Fibroblast of the aortic adventitia (primary cell): Measurements from ENCODE around the gene AUTS2. TPM values are rescaled to one million over a fixed set of nuclear protein-coding genes. Genes with fewer than 3 reads are reported as not detected.

Experiments used
- DNase-seq: peaks from one replicate; pipeline ENCODE4 v3.0.0-alpha.2; 2010; ENCODE audit warnings: low read depth
- H3K4me3 ChIP-seq: 2 replicates; pipeline ENCODE4 v1.5.1; 2011; ENCODE audit warnings: low read depth, mild to moderate bottlenecking, control low read depth, low read length, moderate library complexity
- total RNA-seq: library from RNA; depleted of rRNA; stranded (reverse); fragments of >200 nt; gene quantifications from 2 replicates; pipeline ENCODE4 v1.2.3, GENCODE V29; 2012; ENCODE audit warnings: low replicate concordance
- TF ChIP-seq, protein P1 (sequence below): IDR thresholded peaks from 2 replicates; pipeline ENCODE4 v1.5.1; 2011; ENCODE audit warnings: mild to moderate bottlenecking, low read length, control low read depth, inconsistent platforms; ENCODE audit not compliant: insufficient read depth

Gene AUTS2
- total RNA-seq, 1 donor, result 10.7 TPM

DNA sequence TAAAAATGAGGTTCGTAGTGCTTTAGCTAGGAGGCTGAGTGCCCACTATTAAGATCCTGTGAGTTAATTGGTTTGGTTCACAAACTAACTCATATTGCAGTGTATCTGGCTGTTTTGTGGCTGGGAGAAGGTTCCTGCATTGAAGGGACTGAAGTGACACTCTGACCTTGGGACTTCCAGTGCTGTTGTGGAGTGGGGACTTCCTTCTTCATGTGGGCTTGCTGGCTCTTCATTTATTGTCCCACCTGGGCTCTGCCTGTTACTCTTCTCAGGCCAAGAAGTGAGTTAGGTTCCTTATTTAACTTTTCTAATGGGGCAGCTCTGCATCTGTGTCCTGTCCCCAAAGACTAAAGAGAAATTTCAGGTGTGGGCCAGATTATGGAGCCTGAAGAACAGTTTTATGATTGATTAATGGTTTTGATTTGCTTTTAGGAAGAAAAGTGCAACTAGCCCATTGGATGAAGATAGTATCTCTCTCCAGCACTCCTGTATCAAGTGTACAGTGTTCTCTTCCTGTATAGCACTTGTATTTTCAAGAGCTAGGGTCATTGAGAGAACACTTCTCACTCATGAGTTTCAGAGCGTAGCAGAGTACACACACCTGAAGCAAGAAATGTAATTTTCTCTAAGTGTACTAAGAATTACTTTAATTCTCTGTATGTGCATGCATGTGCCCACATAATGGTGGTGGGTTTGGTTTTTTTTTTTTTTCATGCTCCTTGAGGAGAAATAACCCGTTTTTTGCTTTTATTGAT, 54.8 kb downstream of the AUTS2 start:
- no peak overlapping the region for H3K4me3 ChIP-seq
- no peak for DNase-seq
- TF ChIP-seq, protein P1, sequence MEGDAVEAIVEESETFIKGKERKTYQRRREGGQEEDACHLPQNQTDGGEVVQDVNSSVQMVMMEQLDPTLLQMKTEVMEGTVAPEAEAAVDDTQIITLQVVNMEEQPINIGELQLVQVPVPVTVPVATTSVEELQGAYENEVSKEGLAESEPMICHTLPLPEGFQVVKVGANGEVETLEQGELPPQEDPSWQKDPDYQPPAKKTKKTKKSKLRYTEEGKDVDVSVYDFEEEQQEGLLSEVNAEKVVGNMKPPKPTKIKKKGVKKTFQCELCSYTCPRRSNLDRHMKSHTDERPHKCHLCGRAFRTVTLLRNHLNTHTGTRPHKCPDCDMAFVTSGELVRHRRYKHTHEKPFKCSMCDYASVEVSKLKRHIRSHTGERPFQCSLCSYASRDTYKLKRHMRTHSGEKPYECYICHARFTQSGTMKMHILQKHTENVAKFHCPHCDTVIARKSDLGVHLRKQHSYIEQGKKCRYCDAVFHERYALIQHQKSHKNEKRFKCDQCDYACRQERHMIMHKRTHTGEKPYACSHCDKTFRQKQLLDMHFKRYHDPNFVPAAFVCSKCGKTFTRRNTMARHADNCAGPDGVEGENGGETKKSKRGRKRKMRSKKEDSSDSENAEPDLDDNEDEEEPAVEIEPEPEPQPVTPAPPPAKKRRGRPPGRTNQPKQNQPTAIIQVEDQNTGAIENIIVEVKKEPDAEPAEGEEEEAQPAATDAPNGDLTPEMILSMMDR, result no peak

DNA sequence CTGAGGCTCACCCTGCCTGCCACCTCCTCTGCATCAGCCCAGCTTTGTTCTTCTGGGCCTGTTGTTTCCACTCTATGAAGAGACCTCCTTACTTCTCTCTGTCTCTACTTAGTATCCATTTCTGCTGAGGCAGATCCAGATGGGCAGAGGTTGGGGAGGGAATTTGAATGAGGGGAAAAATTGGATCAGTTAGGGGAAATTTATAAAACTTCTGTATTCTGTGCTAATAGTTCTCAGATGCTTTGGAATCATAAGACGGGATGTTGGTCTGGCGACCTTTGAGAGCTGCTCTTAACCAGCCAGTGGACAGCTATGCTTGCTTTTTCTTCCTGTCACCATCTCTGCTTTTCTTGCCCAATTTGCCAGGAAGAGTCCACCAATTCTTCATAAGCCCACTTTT, 55.5 kb downstream of the AUTS2 start:
- no peak for DNase-seq
- H3K4me3 ChIP-seq, result no peak overlapping the region

DNA sequence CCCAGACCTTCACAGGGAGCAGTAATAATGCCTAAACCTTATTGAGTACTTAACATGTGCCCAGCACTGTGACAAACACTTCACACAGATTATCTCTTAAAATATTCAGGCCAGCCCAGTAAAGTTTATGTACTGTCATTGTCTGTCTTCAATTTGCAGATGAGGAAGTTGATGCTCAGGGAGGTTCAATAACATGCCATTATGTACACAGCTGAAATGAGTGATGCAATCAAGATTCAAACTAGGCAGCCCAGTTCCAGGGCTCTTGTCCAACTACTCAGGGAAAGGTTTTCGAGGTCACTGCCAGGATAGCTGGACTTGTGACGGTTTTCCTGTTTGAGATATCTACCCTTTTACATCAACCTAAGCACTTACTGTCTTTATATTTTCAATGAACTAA, 56.1 kb downstream of the AUTS2 start:
- TF ChIP-seq, protein P1, result no peak
- peak; percentile 22 for DNase-seq
- H3K4me3 ChIP-seq, result no peak overlapping the region

More for the DNA sequence above, 55.5 kb downstream of the AUTS2 start:
- TF ChIP-seq, protein P1, result no peak

DNA sequence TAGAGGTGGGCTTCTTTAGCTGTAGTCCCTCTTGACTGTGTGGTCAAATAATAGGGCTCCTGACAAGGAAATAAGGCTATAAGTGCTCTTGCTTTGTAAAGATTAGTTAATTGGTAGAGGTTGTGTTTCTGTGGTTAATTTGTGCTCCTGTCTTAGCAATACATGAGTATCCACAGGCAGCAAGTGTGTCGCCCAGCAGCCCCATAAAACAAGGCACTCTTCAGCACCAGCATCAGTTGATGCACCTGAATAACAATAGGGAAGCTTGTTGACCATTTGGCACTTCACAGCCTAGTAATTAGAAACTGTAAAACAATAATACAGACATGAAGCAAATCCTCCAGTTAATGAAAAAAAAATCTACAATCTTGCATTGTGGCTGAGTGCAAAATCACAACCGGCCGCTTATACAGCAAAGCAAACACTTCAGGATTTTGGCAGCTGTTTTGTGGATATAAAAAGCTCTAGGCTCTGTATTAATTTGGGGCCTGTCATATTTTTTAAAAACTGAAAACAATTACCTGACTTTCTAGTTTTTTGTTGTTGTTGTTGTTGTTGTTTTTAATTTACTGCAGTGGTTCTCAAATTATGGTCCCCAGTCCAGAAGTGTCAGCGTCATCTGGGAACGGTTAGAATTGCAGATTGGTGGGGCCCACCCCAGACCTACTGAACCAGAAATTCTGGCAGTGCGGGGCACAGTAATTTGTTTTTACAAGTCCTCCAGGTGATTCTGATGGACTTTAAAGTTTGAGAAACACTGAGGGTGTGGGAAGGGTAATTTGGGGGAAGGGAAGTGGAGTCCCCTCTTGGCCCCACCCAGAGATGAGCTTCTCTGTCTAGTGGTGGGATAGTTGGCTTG, 56.8 kb downstream of the AUTS2 start:
- no peak overlapping the region for H3K4me3 ChIP-seq
- TF ChIP-seq, protein P1, result no peak
- no peak for DNase-seq

DNA sequence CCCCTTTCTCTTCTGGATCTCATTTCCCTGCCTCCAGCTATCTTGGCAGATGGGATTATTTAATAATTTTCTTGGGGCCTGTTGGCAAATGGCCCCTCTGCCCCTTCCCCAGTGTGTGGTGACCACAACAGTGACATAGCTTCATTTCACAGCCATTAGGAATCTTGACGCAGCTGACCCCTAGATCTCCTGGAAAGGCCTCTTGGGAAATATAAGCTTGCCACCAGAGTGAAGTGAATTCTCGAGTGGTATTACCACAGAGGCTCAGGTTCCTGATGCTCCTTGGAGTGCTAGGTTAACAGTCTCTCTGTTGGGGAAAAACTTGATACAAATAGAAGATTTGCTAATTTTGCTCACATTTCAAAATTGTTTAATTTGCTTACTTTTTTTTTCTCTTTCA, 57.8 kb downstream of the AUTS2 start:
- DNase-seq, result no peak
- H3K4me3 ChIP-seq, result no peak overlapping the region
- TF ChIP-seq, protein P1, result no peak

DNA sequence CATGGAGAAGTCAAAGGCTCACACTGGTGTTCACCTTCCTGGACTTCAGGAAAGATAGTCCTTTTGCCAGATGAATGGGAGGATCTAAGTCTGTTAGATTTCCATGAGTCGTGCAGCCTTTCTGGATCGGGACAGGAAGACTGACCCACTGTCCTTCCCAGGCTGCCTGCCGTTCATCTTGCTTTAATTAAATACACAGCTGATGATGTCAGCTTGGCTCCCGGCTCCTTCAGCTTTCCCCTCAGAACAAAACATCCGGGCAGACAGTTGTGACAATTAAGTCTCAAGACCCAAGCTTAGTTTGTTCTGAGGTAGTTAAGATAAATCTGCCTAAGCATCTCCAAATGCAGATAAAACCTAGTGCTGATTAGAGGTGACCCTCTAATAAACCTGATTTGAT, 58.6 kb downstream of the AUTS2 start:
- H3K4me3 ChIP-seq, result no peak overlapping the region
- DNase-seq, result no peak
- TF ChIP-seq, protein P1, result no peak
